Spleen (tissue), 11 donors: Measurements from ENCODE around the gene PITPNM2. TPM values are rescaled to one million over a fixed set of nuclear protein-coding genes. Genes with fewer than 3 reads are reported as not detected.
A peak's percentile ranks its signal among the peaks of the same experiment; 100 is the strongest.

ENCODE experiments used
- DNase-seq: peaks from one replicate; pipeline ENCODE4 v3.0.0-alpha.2; 2020
- H3K27ac ChIP-seq, 8 donors: fragments of 200-600 bp; sonication (generic) in 7 of 8; 1 replicate in 4 of 8; 2 replicates in 4 of 8; pipeline versions ENCODE4 v1.5.0 to v1.8.0; 2016 to 2021; ENCODE audit warnings: inconsistent platforms in 4 of 8, mild to moderate bottlenecking in 4 of 8, moderate library complexity in 1 of 8
- H3K27me3 ChIP-seq, 7 donors: fragments of 200-600 bp; sonication (generic) in 6 of 7; replicated peaks in 1 of 7; 1 replicate in 4 of 7; 2 replicates in 3 of 7; pipeline versions ENCODE4 v1.5.0 to v1.8.0; 2016 to 2021; ENCODE audit warnings: inconsistent platforms in 3 of 7, mild to moderate bottlenecking in 1 of 7
- H3K36me3 ChIP-seq, 6 donors: fragments of 200-600 bp; sonication (generic) in 5 of 6; 1 replicate in 4 of 6; 2 replicates in 2 of 6; pipeline versions ENCODE4 v1.5.0 to v1.8.0; 2016 to 2021; ENCODE audit warnings: inconsistent platforms in 2 of 6
- H3K4me1 ChIP-seq, 6 donors: fragments of 200-600 bp; sonication (generic) in 5 of 6; 1 replicate in 3 of 6; 2 replicates in 3 of 6; pipeline versions ENCODE4 v1.5.0 to v1.8.0; 2016 to 2021; ENCODE audit warnings: inconsistent platforms in 3 of 6
- H3K4me3 ChIP-seq, 8 donors: fragments of 200-600 bp; sonication (generic) in 7 of 8; 1 replicate in 4 of 8; 2 replicates in 4 of 8; pipeline versions ENCODE4 v1.5.0 to v1.8.0; 2016 to 2021; ENCODE audit warnings: inconsistent platforms in 4 of 8, mild to moderate bottlenecking in 4 of 8, moderate library complexity in 2 of 8
- H3K9me3 ChIP-seq, 8 donors: fragments of 200-600 bp; sonication (generic) in 7 of 8; 1 replicate in 4 of 8; 2 replicates in 4 of 8; pipeline versions ENCODE4 v1.5.0 to v1.8.0; 2016 to 2021; ENCODE audit warnings: inconsistent platforms in 4 of 8
- CTCF ChIP-seq, 11 experiments: fragments of 200-600 bp in 7 of 11; fragments of 450-650 bp in 4 of 11; sonication (generic) in 4 of 11; IDR thresholded peaks in 8 of 11; conservative IDR thresholded peaks in 3 of 11; 1 replicate in 7 of 11; 2 replicates in 4 of 11; pipeline versions ENCODE4 v1.4.0 to v1.8.0; 2016 to 2021; ENCODE audit warnings: antibody characterized with exemption in 11 of 11, inconsistent platforms in 4 of 11, mild to moderate bottlenecking in 1 of 11
- POLR2A ChIP-seq, 3 donors: fragments of 450-650 bp; IDR thresholded peaks; one replicate each; pipeline ENCODE4 v1.5.1; 2017; ENCODE audit warnings: antibody characterized with exemption in 3 of 3, mild to moderate bottlenecking in 1 of 3
- POLR2AphosphoS5 ChIP-seq, 3 donors: sonication (generic); formaldehyde crosslinking; IDR thresholded peaks; one replicate each; pipeline ENCODE4 v1.5.1; 2017; ENCODE audit warnings: antibody characterized with exemption in 3 of 3
- WGBS, 5 donors: extraction: QIAGEN DNeasy Blood & Tissue Kit in 3 of 5; methylation state at CpG; one replicate each; pipeline versions ENCODE4 v1.1.5 to v1.1.7; 2013 to 2018; 5-methylcytosine and 5-hydroxymethylcytosine counted together
- intact Hi-C: fragments of 100-400 bp; cut with DNase I; formaldehyde crosslinking; loops from one replicate; pipeline ENCODE4 v1.15.0; 2023; ENCODE audit warnings: low total_unique reads
- polyA plus RNA-seq, 3 donors: library from polyadenylated mRNA; stranded (reverse); fragments of 200-250 nt; gene quantifications; one replicate each; pipeline ENCODE4 v1.2.1, GENCODE V29; 2013
- total RNA-seq, 7 donors: library from RNA; depleted of rRNA in 3 of 7; stranded (reverse); fragments of >200 nt in 3 of 7; fragmentation: NEBNext Ultra II Directional in 4 of 7; extraction: Animal tissue kit (Norgen Biotek cat#: 25700) in 4 of 7; gene quantifications; one replicate each; pipeline versions ENCODE4 v1.1.0 to v1.2.1, GENCODE V29; 2016 to 2021
- donor health status: healthy with polysubstance abuse.
- donor health status: DM: no; HTN: no; CAD: no; lungs with moderate emphysema.
- donor health status: DM: no; HTN: no; CAD: no.
- donor health status: Bipolar disorder and iron deficiency.
- donor health status: healthy.
- donor health status: DM: no; HTN: no; CAD: no.
- donor health status: DM: yes; HTN: yes; CAD: no.

PITPNM2 gene
- total and polyA plus RNA-seq, 10 donors = 2.2 to 23.7 (median 7.3) TPM

DNA sequence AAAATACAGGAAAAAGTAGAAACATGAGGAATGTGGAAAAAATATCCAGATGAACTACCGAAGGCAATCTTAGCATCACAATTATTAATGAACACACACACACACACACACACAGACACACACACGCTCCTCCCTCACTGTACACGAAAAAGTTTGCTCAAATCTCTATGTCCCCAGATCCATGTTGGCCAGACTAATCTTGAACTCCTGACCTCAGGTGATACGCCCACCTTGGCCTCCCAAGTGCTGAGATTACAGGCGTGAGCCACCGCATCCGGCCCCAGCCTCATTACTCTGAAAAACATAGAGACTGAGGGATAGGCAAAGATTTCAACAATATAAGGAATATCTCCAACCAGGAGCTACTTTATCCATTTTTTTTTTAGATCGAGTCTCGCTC lies 17.2 kb downstream of the PITPNM2 start:
- Histone ChIP-seq H3K27ac (no peak overlapping the region), H3K4me1 (peaks cover 0 to 25% (median 14%) of the 10 kb centered on the region in 6 donors), H3K27me3 (no peaks in the 10 kb centered on the region), H3K4me3 (no peak overlapping the region), H3K9me3 (no peaks in the 10 kb centered on the region), H3K36me3 (peaks cover 0 to 4% (median 0%) of the 10 kb centered on the region in 6 donors)
- intact Hi-C loops = no loop called here
- no peak for TF ChIP-seq CTCF (IDR thresholded peaks at IDR 0.05 in 8 of 11, conservative IDR thresholded peaks at IDR 0.05 in 3 of 11)
- no peak for TF ChIP-seq POLR2AphosphoS5 (IDR thresholded peaks at IDR 0.05)
- TF ChIP-seq POLR2A (IDR thresholded peaks at IDR 0.05) = no peak
- DNase-seq = peak; percentile 6
- 92 to 97% (median 93%) methylated on average over 9 of the region's 9 CpGs for WGBS, 5 donors

- peak; percentile 0 for DNase-seq
- peaks cover 0 to 25% (median 14%) of the 10 kb centered on the region in 6 donors for H3K4me1 ChIP-seq
- peaks cover 0 to 4% (median 0%) of the 10 kb centered on the region in 6 donors for H3K36me3 ChIP-seq
- WGBS, 5 donors = 78 to 92% (median 84%) methylated on average over 3 of the region's 3 CpGs
- intact Hi-C loops = no loop called here
- no peaks in the 10 kb centered on the region for H3K9me3 ChIP-seq
- no peaks in the 10 kb centered on the region for H3K27me3 ChIP-seq
- no peak overlapping the region for H3K27ac ChIP-seq
- TF ChIP-seq POLR2AphosphoS5 (IDR thresholded peaks at IDR 0.05) = no peak
- no peak for TF ChIP-seq POLR2A (IDR thresholded peaks at IDR 0.05)
- no peak for TF ChIP-seq CTCF (IDR thresholded peaks at IDR 0.05 in 8 of 11, conservative IDR thresholded peaks at IDR 0.05 in 3 of 11)
- no peak overlapping the region for H3K4me3 ChIP-seq
Observed at GRCh38 chr12:123132951-123133619, 17.8 kb downstream of the PITPNM2 start.

GRCh38 chr12:123131879-123132402 lies 18.9 kb downstream of the PITPNM2 start:
- intact Hi-C loops = no loop called here
- Histone ChIP-seq H3K36me3 (no peaks in the 10 kb centered on the region), H3K9me3 (no peaks in the 10 kb centered on the region), H3K4me3 (peak overlapping the region in 2 of 8 donors; percentile 7 to 10), H3K27me3 (no peaks in the 10 kb centered on the region), H3K27ac (peak overlapping the region in 6 of 8 donors; percentile 36 to 70 (median 54)), H3K4me1 (peaks cover 0 to 29% (median 14%) of the 10 kb centered on the region in 6 donors)
- WGBS, 5 donors = 33 to 58% (median 52%) methylated on average over 12 of the region's 12 CpGs
- no peak for TF ChIP-seq POLR2A (IDR thresholded peaks at IDR 0.05)
- peak; percentile 33 to 43 (median 42) for TF ChIP-seq POLR2AphosphoS5 (IDR thresholded peaks at IDR 0.05)
- TF ChIP-seq CTCF (IDR thresholded peaks at IDR 0.05 in 8 of 11, conservative IDR thresholded peaks at IDR 0.05 in 3 of 11) = no peak
- DNase-seq = peak; percentile 74

DNA sequence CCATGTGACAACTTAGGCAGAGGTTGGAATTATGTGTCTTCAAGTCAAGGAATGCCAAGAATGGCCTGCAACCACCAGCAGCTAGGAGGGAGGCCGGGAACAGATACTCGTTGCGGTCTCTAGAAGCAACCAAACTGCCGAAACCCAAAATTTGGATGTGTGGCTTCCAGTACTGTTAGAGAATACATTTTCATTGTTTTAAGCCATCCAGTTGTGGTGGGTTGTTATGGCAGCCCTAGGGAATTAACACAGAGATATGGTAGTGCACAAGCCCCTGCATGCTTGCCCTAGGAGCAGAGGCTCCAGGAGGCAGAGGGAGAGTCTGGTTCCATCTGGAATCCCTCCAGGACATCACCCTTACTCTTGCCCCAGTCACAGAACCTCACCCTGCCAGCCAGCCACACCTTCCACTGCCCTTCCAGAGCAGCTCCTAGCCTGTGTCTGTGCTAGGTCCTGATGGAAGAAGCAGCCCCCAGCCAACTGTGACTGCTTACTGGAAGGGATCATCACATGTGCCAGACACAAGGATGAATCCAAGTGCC lies 19.5 kb downstream of the PITPNM2 start:
- Histone ChIP-seq H3K9me3 (no peaks in the 10 kb centered on the region), H3K4me3 (no peak overlapping the region), H3K27ac (peak overlapping the region in 6 of 8 donors; percentile 36 to 70 (median 54)), H3K27me3 (no peaks in the 10 kb centered on the region), H3K4me1 (peaks cover 0 to 29% (median 14%) of the 10 kb centered on the region in 6 donors), H3K36me3 (no peaks in the 10 kb centered on the region)
- DNase-seq = no peak
- no peak for TF ChIP-seq CTCF (IDR thresholded peaks at IDR 0.05 in 8 of 11, conservative IDR thresholded peaks at IDR 0.05 in 3 of 11)
- 84 to 90% (median 86%) methylated on average over 4 of the region's 4 CpGs for WGBS, 5 donors
- intact Hi-C loops = no loop called here
